Liver (tissue), 9 donors: Measurements from ENCODE around the gene KDM2A. TPM values are rescaled to one million over a fixed set of nuclear protein-coding genes. Genes with fewer than 3 reads are reported as not detected.

ENCODE experiments used
- DNase-seq: peaks from one replicate; pipeline ENCODE4 v3.0.0-alpha.2; 2017; ENCODE audit warnings: low spot score
- H3K27ac ChIP-seq, 2 donors: one replicate each; pipeline ENCODE4 v1.7.0; 2013; ENCODE audit warnings: inconsistent platforms in 2 of 2, low read length in 2 of 2, control low read depth in 1 of 2, low read depth in 1 of 2, mild to moderate bottlenecking in 1 of 2
- H3K27me3 ChIP-seq, 4 donors: one replicate each; pipeline versions ENCODE4 v1.6.1 to v1.7.0; 2013; ENCODE audit warnings: low read length in 3 of 4, inconsistent platforms in 1 of 4, mild to moderate bottlenecking in 1 of 4, moderate library complexity in 1 of 4; ENCODE audit not compliant: control insufficient read depth in 4 of 4, insufficient read depth in 4 of 4
- H3K36me3 ChIP-seq, 4 donors: one replicate each; pipeline versions ENCODE4 v1.6.1 to v1.7.0; 2013; ENCODE audit warnings: low read length in 3 of 4, mild to moderate bottlenecking in 3 of 4, low read depth in 1 of 4, moderate library complexity in 1 of 4; ENCODE audit not compliant: control insufficient read depth in 4 of 4, insufficient read depth in 3 of 4
- H3K4me1 ChIP-seq, 4 donors: one replicate each; pipeline versions ENCODE4 v1.6.1 to v1.7.0; 2013; ENCODE audit warnings: low read length in 3 of 4, mild to moderate bottlenecking in 3 of 4, moderate library complexity in 1 of 4; ENCODE audit not compliant: control insufficient read depth in 4 of 4, insufficient read depth in 4 of 4
- H3K4me3 ChIP-seq, 3 donors: one replicate each; pipeline versions ENCODE4 v1.6.1 to v1.7.0; 2013; ENCODE audit warnings: low read length in 3 of 3, control low read depth in 1 of 3, low read depth in 1 of 3, mild to moderate bottlenecking in 1 of 3
- H3K9ac ChIP-seq, 2 donors: one replicate each; pipeline ENCODE4 v1.7.0; 2013; ENCODE audit warnings: low read length in 2 of 2, mild to moderate bottlenecking in 2 of 2, moderate library complexity in 2 of 2, control low read depth in 1 of 2, low read depth in 1 of 2
- H3K9me3 ChIP-seq, 4 donors: one replicate each; pipeline versions ENCODE4 v1.6.1 to v1.7.0; 2013; ENCODE audit warnings: low read length in 3 of 4; ENCODE audit not compliant: control insufficient read depth in 4 of 4
- FOXA2 ChIP-seq: IDR thresholded peaks from 2 replicates; pipeline ENCODE4 v1.6.1; 2016; ENCODE audit warnings: antibody characterized with exemption
- GABPA ChIP-seq, 2 donors: IDR thresholded peaks in 1 of 2; conservative IDR thresholded peaks in 1 of 2; 2 replicates each; pipeline ENCODE4 v1.6.1; 2016; ENCODE audit warnings: antibody characterized with exemption in 2 of 2, mild to moderate bottlenecking in 1 of 2, moderate library complexity in 1 of 2
- HNF4A ChIP-seq, 2 donors: conservative IDR thresholded peaks; 2 replicates each; pipeline ENCODE4 v1.6.1; 2016; ENCODE audit warnings: antibody characterized with exemption in 2 of 2, mild to moderate bottlenecking in 2 of 2
- HNF4G ChIP-seq: IDR thresholded peaks from 2 replicates; pipeline ENCODE4 v1.6.1; 2016; ENCODE audit warnings: antibody characterized with exemption
- JUND ChIP-seq, 2 donors: IDR thresholded peaks; 2 replicates each; pipeline ENCODE4 v1.6.1; 2016; ENCODE audit warnings: antibody characterized with exemption in 2 of 2
- NR2F2 ChIP-seq: IDR thresholded peaks from 2 replicates; pipeline ENCODE4 v1.6.1; 2016; ENCODE audit warnings: antibody characterized with exemption
- SP1 ChIP-seq: IDR thresholded peaks from 2 replicates; pipeline ENCODE4 v1.6.1; 2018; ENCODE audit warnings: antibody characterized with exemption, mild to moderate bottlenecking
- WGBS: extraction: QIAGEN DNeasy Blood & Tissue Kit; methylation state at CpG from one replicate; pipeline ENCODE4 v1.1.7; 2013; 5-methylcytosine and 5-hydroxymethylcytosine counted together
- polyA plus RNA-seq, 2 donors: library from polyadenylated mRNA; stranded (reverse) in 1 of 2; unstranded in 1 of 2; fragments of 200-250 nt in 1 of 2; fragments of >200 nt in 1 of 2; fragmentation: Nextera tagmentation in 1 of 2; extraction: Ambion mirVana in 1 of 2; gene quantifications; one replicate each; pipeline versions ENCODE4 v1.2.1 to v1.2.3, GENCODE V29; 2013 to 2015
- total RNA-seq, 2 donors: library from RNA; depleted of rRNA; stranded (reverse); fragments of >200 nt; gene quantifications; one replicate each; pipeline ENCODE4 v1.2.3, GENCODE V29; 2014
- TF ChIP-seq, protein P1 (sequence below): IDR thresholded peaks from 2 replicates; pipeline ENCODE4 v1.6.1; 2016; ENCODE audit warnings: antibody characterized with exemption
- TF ChIP-seq, protein P2 (sequence below): fragments of 150-350 bp; IDR thresholded peaks from 2 replicates; pipeline ENCODE4 v1.5.1; 2017; ENCODE audit warnings: improper control_type of control experiment, low read depth, low read length; ENCODE audit not compliant: missing input control
- TF ChIP-seq, protein P3 (sequence below): IDR thresholded peaks from 2 replicates; pipeline ENCODE4 v1.6.1; 2016; ENCODE audit warnings: antibody characterized with exemption
- TF ChIP-seq, protein P4 (sequence below): IDR thresholded peaks from 2 replicates; pipeline ENCODE4 v1.6.1; 2016; ENCODE audit warnings: antibody characterized with exemption, mild to moderate bottlenecking
- TF ChIP-seq, protein P5 (sequence below): IDR thresholded peaks from 2 replicates; pipeline ENCODE4 v1.6.1; 2016; ENCODE audit warnings: antibody characterized with exemption
- donor health status: healthy.
- donor health status: healthy.
- donor health status: healthy.
- donor health status: healthy.
- donor health status: healthy.

The KDM2A gene
- total and polyA plus RNA-seq, 4 donors: 8.3 to 44.9 (median 22.4) TPM

DNA sequence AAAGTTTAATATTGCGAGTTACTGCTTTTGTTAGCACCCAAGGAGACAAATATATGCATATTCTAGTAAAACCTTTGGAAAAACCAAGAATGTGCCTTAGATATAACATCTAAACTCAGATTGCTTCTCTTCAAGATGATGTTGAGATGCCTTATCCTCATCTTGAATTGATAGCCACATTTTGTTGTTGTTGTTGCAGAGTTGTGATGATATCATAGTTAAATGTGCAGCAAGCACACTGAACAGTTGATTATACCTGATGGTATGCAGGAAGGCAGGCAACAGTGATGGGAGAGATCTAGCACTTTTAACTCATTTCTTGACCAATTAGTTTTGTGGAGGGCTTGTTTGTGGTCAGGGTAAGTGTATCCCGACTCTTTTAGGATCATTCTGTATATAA, 48.0 kb downstream of the KDM2A start:
- Histone ChIP-seq H3K4me3 (no peak overlapping the region), H3K27ac (peak overlapping the region in 1 of 2 donors; percentile 18), H3K27me3 (no peaks in the 10 kb centered on the region), H3K9ac (no peak overlapping the region), H3K4me1 (peaks cover 3 to 20% (median 5%) of the 10 kb centered on the region in 4 donors), H3K36me3 (peaks cover 0 to 2% (median under 1%) of the 10 kb centered on the region in 4 donors), H3K9me3 (no peaks in the 10 kb centered on the region)
- DNase-seq: no peak
- WGBS: 96% methylated on average over 2 of the region's 2 CpGs
- TF ChIP-seq, protein P1, sequence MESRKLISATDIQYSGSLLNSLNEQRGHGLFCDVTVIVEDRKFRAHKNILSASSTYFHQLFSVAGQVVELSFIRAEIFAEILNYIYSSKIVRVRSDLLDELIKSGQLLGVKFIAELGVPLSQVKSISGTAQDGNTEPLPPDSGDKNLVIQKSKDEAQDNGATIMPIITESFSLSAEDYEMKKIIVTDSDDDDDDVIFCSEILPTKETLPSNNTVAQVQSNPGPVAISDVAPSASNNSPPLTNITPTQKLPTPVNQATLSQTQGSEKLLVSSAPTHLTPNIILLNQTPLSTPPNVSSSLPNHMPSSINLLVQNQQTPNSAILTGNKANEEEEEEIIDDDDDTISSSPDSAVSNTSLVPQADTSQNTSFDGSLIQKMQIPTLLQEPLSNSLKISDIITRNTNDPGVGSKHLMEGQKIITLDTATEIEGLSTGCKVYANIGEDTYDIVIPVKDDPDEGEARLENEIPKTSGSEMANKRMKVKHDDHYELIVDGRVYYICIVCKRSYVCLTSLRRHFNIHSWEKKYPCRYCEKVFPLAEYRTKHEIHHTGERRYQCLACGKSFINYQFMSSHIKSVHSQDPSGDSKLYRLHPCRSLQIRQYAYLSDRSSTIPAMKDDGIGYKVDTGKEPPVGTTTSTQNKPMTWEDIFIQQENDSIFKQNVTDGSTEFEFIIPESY: no peak
- TF ChIP-seq, protein P2, sequence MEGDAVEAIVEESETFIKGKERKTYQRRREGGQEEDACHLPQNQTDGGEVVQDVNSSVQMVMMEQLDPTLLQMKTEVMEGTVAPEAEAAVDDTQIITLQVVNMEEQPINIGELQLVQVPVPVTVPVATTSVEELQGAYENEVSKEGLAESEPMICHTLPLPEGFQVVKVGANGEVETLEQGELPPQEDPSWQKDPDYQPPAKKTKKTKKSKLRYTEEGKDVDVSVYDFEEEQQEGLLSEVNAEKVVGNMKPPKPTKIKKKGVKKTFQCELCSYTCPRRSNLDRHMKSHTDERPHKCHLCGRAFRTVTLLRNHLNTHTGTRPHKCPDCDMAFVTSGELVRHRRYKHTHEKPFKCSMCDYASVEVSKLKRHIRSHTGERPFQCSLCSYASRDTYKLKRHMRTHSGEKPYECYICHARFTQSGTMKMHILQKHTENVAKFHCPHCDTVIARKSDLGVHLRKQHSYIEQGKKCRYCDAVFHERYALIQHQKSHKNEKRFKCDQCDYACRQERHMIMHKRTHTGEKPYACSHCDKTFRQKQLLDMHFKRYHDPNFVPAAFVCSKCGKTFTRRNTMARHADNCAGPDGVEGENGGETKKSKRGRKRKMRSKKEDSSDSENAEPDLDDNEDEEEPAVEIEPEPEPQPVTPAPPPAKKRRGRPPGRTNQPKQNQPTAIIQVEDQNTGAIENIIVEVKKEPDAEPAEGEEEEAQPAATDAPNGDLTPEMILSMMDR: no peak
- TF ChIP-seq, protein P3, sequence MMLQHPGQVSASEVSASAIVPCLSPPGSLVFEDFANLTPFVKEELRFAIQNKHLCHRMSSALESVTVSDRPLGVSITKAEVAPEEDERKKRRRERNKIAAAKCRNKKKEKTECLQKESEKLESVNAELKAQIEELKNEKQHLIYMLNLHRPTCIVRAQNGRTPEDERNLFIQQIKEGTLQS: no peak
- TF ChIP-seq JUND (IDR thresholded peaks at IDR 0.05) (no peak), GABPA (IDR thresholded peaks at IDR 0.05 in 1 of 2, conservative IDR thresholded peaks at IDR 0.05 in 1 of 2) (no peak), HNF4A (conservative IDR thresholded peaks at IDR 0.05) (no peak), FOXA2 (no peak), NR2F2 (no peak), HNF4G (no peak), SP1 (no peak)
- TF ChIP-seq, protein P4, sequence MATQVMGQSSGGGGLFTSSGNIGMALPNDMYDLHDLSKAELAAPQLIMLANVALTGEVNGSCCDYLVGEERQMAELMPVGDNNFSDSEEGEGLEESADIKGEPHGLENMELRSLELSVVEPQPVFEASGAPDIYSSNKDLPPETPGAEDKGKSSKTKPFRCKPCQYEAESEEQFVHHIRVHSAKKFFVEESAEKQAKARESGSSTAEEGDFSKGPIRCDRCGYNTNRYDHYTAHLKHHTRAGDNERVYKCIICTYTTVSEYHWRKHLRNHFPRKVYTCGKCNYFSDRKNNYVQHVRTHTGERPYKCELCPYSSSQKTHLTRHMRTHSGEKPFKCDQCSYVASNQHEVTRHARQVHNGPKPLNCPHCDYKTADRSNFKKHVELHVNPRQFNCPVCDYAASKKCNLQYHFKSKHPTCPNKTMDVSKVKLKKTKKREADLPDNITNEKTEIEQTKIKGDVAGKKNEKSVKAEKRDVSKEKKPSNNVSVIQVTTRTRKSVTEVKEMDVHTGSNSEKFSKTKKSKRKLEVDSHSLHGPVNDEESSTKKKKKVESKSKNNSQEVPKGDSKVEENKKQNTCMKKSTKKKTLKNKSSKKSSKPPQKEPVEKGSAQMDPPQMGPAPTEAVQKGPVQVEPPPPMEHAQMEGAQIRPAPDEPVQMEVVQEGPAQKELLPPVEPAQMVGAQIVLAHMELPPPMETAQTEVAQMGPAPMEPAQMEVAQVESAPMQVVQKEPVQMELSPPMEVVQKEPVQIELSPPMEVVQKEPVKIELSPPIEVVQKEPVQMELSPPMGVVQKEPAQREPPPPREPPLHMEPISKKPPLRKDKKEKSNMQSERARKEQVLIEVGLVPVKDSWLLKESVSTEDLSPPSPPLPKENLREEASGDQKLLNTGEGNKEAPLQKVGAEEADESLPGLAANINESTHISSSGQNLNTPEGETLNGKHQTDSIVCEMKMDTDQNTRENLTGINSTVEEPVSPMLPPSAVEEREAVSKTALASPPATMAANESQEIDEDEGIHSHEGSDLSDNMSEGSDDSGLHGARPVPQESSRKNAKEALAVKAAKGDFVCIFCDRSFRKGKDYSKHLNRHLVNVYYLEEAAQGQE: no peak

DNA sequence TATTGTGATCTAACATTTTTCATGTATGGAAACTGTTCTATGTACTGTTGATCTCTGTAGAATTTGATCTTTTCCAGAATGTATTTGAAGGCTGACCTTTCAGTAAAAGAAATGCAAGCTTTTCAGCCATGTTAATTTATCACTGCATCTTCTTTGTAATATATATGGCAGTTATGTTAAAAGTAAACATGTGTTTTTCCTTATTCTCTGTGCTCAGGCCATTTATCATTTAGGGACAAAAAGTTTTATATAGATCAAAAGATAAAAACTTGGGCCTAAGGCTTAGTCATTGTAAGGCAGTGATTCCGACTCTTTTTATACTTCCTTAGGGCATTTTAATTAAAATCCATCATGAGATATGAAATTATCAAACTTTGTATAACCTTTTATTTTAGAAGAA, 48.7 kb downstream of the KDM2A start:
- H3K27me3 ChIP-seq: no peaks in the 10 kb centered on the region
- H3K9ac ChIP-seq: no peak overlapping the region
- peaks cover 3 to 20% (median 5%) of the 10 kb centered on the region in 4 donors for H3K4me1 ChIP-seq
- H3K27ac ChIP-seq: no peak overlapping the region
- DNase-seq: no peak
- no peak for TF ChIP-seq FOXA2
- no peak for TF ChIP-seq SP1
- no peak for TF ChIP-seq HNF4G
- no peak for TF ChIP-seq NR2F2
- TF ChIP-seq, protein P5, sequence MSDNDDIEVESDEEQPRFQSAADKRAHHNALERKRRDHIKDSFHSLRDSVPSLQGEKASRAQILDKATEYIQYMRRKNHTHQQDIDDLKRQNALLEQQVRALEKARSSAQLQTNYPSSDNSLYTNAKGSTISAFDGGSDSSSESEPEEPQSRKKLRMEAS: no peak
- H3K9me3 ChIP-seq: no peaks in the 10 kb centered on the region
- 94% methylated on average over 1 of the region's 1 CpG for WGBS
- peaks cover 0 to 2% (median under 1%) of the 10 kb centered on the region in 4 donors for H3K36me3 ChIP-seq
- no peak overlapping the region for H3K4me3 ChIP-seq
